Breast epithelium (tissue), 3 donors: ENCODE data around the gene PPP2CA.

Experiments used
- CTCF ChIP-seq, 3 donors: fragments of 450-650 bp; IDR thresholded peaks; one replicate each; pipeline ENCODE4 v1.5.1; 2016 to 2017; ENCODE audit warnings: antibody characterized with exemption in 3 of 3, mild to moderate bottlenecking in 3 of 3, moderate library complexity in 3 of 3
- POLR2AphosphoS5 ChIP-seq, 3 donors: sonication (generic); formaldehyde crosslinking; IDR thresholded peaks; one replicate each; pipeline ENCODE4 v1.6.1; 2017; ENCODE audit warnings: antibody characterized with exemption in 3 of 3

GRCh38 chr5:134149571-134150303 is 76.1 kb downstream of the PPP2CA start:
- no peak for TF ChIP-seq CTCF (IDR thresholded peaks at IDR 0.05)
- TF ChIP-seq POLR2AphosphoS5 (IDR thresholded peaks at IDR 0.05), result no peak
